GM21381 (cell line): ENCODE measurements around the gene CYB5R3.

Source experiments
- ATAC-seq: cut with Tn5 transposase; IDR thresholded peaks from one replicate; pipeline ENCODE4 v1.9.1; 2021; ENCODE audit warnings: mild to moderate bottlenecking, moderate library complexity; ENCODE audit not compliant: unreplicated experiment

CYB5R3 gene

DNA sequence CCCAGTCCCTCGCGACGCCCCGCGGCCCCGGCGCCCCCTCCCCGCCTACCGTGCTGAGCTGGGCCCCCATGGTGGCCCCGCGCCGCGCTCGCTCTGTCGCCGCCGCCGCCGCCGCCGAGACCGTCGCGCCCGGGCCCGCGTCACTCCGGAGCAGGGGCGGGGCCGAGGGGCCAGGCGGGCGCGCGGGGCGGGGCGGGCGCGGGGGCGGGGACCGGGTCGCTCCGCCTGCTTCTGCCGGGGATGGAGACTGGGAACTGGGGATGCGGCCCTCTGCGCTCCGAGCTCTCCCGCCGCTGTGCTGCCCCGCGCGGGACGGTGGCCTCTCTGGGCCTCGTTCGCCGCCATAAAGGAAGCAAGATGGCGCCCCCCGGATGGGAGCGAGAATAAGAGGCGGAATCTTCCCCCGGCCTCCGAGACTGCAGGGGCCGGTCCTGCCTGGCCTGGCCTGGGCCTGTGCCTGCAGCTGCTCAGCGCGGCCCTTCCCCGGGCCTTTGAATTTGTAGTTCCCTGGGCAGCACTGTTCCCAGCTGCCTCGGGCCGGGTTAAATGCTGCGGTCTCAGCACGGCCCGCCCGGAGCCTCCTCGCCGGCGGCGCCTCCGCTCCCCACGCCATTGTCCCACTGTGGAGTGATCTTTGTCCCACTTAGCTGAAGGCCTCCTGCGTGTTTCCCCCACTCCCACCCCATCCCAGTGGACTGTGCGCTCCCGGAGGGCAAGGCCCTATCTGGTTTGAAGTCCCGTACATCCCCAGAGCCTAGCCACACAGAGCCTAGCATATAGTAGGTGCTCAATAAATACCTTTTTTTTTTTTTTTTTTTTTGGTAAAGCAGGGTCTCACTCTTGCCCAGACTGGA is at the start of gene CYB5R3:
CYB5R3 (minus strand) TSS at position 147 of the 854 bp plus-strand sequence; CDS start at position 70, 77 bp downstream.
- ATAC-seq: peak; percentile 64

DNA sequence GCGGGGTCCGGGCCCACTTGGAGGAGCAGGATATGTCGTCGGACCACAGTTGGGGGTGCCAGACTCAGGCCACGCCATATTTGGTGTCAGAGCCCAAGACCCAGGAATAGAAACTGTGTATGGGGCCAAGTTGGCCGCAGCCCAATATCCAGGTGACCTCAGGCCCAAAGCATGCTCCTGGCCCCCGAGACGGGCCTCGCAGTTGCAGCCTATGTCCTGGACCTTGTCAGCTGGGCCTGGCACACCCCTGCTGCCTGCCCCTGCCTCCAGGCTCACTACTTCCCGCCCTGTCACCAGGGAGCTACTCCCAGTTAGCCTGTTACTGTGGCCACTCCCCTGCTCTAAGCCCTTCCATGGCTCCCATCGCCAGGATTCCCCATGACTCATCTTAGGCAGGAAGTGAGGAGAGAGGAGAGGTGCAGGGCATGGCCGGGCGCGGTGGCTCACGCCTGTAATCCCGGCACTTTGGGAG is 48.4 kb upstream of the CYB5R3 start:
- ATAC-seq: no peak

DNA sequence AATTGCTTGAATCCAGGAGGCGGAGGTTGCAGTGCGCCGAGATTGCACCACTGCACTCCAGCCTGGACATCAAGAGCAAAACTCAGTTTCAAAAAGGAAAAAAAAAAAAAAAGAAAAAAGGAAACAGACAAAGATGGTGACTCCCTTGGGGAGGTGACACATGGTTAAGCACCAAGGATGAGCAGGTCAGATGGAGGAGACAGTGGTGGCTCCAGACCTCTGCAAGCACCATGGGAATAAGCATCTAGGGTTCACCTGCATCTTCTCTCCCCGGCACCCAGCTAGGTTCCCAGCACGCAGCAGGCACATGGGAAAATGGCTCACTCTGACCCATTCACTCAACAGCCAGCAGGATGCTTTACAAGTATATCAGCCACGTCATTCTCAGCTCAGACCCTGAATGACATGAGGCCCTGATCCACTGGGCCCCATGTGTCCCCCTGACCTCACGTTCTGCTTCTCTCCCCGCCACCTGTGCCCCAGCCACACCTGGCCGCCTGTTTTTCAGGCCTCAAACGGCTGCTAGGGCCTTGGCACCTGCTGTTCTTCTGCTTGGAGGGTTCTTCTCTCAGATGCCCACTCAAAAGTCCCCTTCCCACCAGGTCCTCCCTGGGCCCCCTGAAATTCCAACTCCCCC is 47.3 kb upstream of the CYB5R3 start:
- no peak for ATAC-seq

DNA sequence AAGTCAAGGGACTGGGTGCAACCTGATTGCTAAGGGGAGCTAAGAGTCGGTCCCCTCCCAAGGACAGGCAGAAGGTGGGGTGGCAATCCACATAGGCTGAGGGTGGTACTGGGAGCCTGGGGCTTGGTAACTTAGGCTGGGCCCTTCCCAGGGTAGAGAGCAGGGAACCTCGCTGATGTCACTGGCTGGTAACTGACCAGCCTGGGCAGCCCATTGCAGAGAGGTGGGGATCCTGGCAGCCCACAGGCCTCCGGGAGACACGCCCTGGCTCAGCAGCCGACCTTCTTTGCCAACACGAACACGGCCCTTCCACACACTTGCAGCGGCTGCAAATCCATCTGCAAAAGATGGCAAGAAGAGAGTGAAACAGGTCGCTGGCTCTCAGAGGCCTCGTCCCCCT is 46.1 kb upstream of the CYB5R3 start:
- no peak for ATAC-seq

DNA sequence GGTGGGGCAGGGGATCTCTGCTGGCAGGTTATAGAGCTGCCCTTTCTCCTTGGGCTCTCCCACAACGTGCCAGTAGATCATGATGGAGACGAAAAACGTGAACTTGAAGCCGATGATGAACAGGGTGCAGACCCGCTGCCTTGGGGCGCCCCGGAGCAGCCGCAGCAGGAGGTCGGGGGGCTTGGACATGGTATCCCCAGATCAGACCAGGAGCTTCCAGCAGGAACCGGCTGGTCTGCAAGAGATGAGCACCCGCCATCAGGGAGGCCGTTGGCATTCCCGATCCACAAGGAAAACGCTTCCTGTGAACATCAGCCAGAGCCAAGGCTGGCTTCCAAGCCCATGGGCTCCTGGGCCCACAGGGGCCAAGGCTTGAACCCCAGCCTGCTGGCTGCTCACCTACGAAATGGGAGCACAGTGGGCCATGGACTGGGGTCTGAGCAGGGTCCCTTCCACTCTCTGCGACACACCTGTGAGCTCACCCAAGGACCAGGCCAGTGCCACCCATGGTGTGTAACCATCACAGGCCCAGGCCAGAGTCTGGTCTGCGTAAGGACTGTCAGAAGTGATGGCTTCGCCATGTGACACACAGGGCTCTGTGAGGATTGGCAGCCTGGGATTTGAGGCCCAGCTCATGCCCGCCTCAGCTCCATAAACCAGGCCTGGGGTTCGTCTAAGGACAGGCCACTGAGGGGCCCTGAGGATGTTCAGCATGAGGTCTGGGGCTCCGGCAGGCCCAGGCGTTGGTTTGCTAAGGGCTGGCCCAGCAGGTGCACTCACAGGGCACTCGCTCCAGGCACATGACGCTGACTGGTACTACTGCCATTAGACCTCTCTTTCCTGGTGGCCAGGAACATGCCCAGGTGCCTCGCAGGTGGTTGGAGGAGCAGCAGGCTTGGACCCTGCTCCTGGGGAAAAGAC is 44.8 kb upstream of the CYB5R3 start:
- ATAC-seq: no peak

DNA sequence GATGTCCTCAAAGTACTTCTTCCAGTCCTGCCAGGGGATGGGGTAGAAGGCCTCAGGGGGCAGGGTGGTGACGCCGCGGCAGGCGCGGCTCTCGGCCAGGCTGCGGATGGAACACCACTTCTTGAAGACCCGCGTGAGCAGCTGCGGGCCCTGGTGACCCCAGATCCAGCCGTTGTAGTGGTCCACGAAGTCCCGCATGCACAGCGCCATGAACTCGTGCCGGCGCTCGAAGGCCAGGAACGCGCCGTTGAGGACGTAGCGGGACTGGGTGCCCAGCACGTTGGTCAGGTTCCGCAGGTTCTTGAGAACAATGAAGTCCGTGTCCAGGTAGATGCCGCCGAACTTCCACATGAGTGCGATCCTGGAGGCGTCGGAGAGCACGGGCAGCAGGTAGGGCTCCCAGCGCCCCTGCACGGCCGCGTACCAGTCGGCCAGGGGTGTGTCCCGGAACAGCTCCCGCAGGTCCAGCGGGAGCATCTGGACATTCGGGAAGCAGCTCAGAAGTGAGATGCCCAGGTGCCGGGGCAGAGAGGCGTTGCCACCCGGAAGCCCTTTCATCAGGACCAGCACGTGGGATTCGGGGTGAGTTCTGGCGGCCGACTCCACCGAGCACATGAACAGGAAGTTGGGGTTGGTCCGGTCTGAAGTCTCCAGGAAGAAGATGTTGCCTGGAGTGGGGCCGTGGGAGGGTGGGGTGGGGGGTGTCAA is 44.0 kb upstream of the CYB5R3 start:
- no peak for ATAC-seq

DNA sequence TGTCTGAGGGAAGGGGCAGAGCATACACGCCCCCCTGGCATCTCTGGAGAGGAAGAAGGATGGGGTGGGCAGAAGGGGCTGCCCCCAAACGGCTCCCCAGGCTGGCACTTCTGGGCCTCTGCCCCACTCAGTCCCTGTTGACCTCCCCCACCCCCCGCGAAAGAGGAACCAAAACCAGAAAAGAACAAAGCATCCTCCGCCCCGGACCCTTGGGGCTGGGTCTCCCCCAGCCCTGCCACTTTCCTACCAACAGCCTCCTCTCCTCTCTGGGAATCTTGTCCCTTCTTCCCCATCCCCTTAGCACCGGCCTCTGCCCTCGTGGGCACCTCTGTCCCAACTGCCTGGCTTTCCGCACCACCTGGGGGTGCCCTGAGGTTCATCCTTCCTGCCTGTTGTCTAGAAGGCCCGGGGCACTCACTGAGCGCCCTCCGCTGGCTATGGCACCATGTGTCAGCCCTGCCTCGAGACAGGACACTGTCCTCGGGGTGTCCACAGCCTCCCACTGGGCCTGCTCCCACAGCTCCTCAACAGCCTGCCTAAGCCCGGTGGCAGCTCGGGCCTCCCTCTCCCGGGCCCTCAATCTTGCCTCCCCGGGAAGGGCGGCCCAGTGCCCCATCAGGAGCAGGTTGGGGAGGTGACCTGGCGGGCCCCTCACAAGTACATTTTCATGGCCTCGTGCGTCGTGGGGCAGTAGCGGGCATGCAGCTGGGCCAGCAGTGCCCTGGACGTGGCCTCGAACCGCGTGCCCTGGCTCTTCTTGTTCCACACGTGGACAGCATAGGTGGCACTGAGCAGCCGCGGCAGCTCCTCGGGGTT is 43.3 kb upstream of the CYB5R3 start:
- no peak for ATAC-seq

DNA sequence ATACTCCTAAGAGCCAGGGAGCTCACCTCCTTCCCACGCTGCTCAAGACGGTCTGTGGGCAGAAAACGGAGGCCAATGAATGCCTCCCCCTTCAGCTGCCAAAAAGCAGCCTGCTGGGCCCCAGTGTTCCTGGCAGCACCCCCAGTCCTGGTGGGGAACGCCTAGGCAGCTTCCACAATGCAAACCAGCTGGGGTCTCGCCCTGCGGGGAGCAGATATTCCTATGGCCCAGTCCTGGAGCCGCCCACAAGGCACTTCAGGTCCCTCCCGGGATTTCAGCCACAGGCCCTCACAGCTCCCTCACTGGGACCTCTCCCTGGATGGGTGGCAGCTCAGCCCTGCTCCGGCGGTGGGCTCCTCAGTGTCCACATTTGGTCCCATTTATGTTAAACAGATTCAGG is 42.2 kb upstream of the CYB5R3 start:
- ATAC-seq: no peak

DNA sequence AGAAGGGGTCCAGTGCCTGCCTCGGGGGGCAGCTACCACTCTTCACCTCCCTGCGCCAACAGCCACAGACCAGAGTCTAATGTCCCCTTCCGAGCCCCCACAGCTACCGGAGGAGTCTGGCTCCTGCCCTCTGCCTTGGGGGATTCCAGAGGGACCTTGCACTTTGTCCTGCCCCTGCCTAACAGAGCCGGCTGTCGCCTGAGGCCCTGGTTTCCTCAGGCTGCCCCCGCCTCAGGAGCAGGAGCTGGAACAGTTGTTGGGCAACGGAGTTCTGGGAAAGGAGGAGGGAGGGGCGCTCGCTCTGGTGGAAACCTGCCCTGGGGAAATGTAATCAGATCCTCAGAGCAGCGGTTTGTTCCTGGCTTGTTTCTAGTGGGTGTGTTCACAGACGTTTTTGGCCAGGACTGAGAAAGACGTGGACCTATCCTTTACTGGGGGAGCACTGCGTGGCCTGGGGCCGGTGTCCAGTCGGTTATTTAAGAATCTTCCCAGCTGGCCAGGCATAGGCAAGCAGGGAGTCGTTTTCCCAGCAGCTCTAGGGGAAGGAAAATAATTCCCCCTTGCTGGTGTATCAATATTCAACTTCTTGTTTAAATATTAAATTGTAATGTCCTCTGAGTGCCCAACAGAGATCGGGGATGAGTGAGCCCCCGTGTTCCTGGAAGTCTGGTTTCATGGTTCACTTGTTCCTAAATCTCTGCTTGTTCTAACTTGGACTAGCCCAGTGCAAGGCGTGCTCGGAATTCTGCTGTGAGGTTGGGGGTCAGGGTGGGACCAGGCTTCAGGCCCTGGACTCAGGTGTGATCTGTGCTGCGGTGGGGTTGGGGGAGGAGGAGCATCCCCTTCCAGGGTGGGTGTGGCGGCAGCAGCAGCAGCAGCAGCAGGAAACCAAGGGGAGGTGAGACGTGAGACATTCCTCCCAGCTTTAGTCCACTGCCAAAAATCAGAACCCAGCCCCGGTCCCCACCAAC is 39.3 kb upstream of the CYB5R3 start:
- ATAC-seq: no peak

DNA sequence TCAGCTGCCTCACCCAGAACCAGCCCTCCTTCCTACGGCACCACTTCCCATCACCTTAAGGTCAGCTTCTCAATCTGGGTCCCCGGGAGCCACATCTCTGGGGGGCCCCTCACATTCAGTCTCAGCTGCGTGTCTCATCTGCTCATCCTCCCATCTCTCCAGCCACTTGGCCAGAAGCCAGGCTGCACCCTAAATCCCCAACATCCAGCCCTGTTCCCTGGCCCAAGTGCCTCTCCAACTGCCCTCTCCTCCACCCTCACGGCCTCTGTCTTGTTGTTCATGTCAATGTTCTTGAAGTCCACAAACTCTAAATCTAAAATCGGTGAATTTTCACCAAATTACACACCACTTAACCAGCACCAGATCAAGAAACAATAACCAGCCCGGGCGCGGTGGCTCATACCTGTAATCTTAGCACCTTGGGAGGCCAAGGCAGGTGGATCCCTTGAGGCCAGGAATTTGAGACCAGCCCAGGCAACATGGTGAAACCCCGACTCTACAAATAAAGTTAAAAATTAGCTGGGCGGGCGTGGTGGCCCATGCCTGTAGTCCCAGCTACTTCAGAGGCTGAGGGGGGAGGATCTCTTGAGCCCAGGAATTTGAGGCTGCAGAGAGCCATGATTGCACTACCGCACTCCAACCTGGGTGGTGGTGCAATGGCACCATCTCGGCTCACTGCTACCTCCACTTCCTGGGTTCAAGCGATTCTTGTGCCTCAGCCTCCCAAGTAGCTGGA is 37.7 kb upstream of the CYB5R3 start:
- ATAC-seq: no peak

DNA sequence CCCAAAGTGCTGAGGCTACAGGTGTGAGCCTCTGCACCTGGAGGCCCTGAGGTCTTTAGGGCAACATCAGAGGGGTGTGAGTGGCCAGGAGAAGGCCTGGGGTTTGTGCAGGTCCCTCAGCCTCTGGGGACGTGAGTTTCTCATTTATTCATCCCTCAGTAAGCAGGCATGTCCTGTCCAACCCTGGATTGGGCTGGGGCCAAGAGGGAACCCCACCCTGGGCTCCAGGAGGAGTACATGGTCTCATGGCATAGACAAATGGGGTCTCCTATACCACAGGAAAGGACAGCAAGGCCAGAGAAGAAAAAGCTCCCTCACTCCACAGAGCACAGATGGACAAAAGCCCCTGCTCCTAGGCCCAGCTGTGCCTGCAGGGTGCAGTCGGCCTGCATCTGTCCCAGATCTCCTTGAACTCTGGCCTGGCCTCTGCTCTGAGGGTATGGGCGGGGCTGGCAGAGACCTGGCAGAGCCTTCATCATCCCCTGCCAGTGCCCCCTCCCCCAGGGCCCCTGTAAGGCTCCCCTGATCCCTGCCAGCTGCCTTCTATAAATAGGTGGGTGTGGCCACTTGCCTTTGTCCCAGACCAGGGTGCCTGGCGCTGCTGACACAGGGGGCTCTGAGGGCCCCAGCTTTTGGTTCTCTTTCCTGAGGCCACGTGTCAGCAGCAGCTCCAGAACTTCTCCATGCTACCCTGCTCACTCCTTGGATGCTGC is 36.9 kb upstream of the CYB5R3 start:
- ATAC-seq: no peak

DNA sequence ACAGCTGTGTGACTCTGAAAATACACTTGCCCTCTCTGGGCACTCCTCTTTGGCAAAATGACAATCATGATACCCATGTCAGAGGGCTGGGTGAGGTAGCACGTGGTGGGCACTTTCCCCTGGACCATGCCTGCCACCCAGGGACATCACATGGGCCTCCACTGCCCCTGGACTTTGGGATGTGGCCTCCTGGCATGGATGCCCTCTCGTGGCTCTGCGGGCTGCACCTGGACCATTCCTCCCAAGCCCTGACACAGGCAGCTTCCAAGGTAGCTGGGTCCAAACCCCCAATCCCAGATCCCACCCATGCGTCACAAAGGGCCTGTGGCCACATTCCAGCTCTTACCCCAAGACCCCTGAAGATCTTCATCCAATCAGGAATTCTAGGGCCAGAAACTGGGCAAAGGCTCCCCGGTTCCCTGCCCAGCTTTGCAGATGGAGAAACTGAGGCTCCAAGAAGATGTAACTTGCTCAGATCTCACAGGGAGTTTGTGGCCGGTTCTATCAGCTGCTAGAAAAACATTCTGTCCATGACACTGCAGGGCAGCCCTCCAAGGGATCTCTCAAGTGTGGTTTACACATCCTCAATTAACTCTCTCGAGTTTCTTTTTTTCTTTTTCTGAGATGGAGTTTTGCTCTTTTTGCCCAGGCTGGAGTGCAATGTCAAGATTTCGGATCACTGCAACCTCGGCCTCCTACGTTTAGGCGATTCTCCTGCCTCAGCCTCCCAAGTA is 35.4 kb upstream of the CYB5R3 start:
- ATAC-seq: no peak

DNA sequence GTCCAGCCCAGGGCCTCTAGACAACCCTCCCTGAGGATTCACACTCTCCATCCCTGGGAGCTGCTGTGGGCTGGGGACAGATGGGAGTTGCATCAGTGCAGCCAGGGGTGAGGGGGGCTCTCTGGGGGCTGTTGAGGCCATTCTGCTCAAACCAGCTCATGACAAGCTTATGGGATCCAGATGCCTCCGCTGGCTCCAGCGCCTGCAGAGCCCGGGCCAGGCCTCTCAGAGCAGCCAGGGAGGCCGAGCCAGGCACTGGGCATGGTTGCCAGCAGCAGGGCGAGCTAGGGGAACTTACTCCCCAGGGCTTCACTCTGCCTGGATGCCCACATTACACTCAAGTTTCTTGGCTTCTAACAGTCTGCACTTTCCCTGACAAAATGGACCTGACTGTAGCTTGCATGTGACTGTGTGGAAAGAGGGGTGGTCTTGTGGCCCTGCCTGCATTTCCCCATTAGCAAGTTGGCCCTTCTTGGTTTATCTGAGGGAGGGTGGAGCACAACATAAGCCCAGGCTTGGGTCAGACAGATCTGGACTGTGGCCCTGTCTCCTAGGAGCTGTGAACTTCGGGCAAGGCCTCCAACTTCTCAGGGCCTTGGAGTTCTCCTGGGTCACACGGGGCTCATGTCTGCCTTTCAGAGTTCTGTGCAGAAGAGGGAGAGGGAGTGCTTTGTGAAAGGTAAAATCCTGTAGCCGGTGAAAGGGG is 34.5 kb upstream of the CYB5R3 start:
- no peak for ATAC-seq

DNA sequence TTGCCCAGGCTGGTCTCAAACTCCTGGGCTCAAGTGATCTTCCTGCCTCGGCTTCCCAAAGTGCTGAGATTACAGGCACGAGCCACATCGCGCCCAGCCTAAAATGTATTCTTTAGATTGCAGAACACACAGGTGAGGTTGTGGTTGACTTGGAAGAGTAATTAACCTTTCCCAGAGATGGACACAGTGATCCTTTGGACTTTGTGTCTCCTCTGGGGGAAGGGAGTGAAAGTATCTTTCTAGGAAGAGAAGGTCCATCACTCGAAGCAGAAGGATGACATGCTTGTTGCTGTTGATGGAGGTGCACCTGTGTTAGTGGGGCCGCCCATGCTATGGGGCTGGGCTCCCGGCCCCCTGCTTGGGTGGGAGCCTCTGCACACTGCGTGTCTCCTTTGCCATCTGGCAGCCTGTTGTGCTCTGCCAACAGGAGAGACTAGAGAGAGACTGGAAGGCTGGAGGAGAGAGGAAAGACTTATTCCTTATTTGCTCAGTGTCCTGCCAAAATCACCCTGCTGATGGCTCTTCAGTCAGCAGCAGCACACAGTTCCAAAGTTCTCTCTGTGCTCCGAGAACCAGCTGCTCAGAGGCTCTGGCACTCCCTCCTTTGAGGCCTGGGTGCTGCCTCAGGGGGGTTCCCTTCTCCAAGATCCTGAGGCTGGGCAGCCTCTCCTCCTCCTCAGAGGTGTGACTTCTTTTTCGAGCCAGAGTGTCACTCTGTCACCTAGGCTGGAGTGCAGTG is 33.1 kb upstream of the CYB5R3 start:
- no peak for ATAC-seq

DNA sequence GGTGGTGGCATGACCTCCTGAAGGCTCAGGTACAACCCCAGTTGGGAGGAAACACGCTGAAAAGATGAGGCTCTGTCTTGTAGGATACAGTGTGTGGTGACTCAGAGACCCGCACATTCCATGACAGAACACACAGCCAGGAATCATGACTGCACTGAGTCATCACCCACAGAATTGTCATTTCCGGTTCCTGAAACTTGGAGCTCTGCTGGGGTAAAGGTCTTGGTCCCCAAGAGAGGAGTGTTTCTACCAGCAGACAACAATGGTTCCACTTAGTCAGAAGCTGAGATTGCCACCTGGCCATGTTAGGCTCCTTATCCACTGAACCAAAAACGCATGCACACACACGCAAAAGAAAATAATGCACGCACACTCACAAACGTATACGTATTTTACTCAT is 31.5 kb upstream of the CYB5R3 start:
- no peak for ATAC-seq
